Subcutaneous abdominal adipose tissue (tissue), 5 donors: ENCODE data around the gene GBA3.
A peak's percentile ranks its signal among the peaks of the same experiment; 100 is the strongest.

Experiments
- H3K27ac ChIP-seq: one replicate; pipeline ENCODE4 v1.7.0; 2013; ENCODE audit warnings: low read depth, mild to moderate bottlenecking, inconsistent platforms, low read length, moderate library complexity
- H3K27me3 ChIP-seq, 5 donors: one replicate each; pipeline ENCODE4 v1.7.0; 2013; ENCODE audit warnings: low read length in 5 of 5, inconsistent platforms in 1 of 5; ENCODE audit not compliant: control insufficient read depth in 5 of 5, insufficient read depth in 4 of 5
- H3K36me3 ChIP-seq, 5 donors: one replicate each; pipeline ENCODE4 v1.7.0; 2013; ENCODE audit warnings: low read length in 5 of 5; ENCODE audit not compliant: control insufficient read depth in 5 of 5, insufficient read depth in 5 of 5
- H3K4me1 ChIP-seq, 5 donors: one replicate each; pipeline ENCODE4 v1.7.0; 2013; ENCODE audit warnings: low read length in 5 of 5, mild to moderate bottlenecking in 3 of 5, moderate library complexity in 1 of 5; ENCODE audit not compliant: control insufficient read depth in 5 of 5, insufficient read depth in 5 of 5
- H3K4me3 ChIP-seq, 5 donors: one replicate each; pipeline ENCODE4 v1.7.0; 2013; ENCODE audit warnings: low read length in 5 of 5, low read depth in 1 of 5
- H3K9ac ChIP-seq, 5 donors: one replicate each; pipeline ENCODE4 v1.7.0; 2013; ENCODE audit warnings: low read length in 5 of 5, mild to moderate bottlenecking in 4 of 5, moderate library complexity in 3 of 5
- H3K9me3 ChIP-seq, 5 donors: one replicate each; pipeline ENCODE4 v1.7.0; 2013; ENCODE audit warnings: low read length in 5 of 5; ENCODE audit not compliant: control insufficient read depth in 5 of 5
- donor health status: healthy.
- donor health status: healthy.
- donor health status: healthy.
- donor health status: healthy.
- donor health status: healthy.

GBA3 gene

DNA sequence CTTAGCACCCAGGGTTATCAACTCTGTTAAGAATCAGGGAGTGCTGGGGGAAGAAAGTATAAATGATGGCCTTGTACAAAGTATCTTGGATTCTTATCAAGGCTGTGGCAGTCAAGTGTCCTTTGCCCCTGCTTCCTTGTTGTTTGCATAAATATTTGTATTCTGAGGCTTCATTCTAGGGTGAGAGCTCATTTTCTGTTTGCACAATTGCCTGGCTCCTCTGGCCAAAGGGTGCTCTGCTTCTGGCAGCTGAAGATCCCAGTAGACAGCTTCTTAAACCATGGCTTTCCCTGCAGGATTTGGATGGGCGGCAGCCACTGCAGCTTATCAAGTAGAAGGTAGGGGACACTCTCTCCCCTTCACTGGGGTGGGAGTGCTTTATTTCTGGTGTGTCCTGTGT lies at the start of gene GBA3:
Gene GBA3, plus strand, starts transcription at position 202 of the 400 bp plus-strand sequence.
- H3K4me3 ChIP-seq, result no peak within 1 kb of the TSS
- H3K4me1 ChIP-seq, result peaks cover 0 to 13% (median 0%) of the 10 kb centered on the region in 5 donors
- H3K9me3 ChIP-seq, result no peaks in the 10 kb centered on the region
- H3K27ac ChIP-seq, result no peak within 1 kb of the TSS
- no peaks in the 10 kb centered on the region for H3K36me3 ChIP-seq
- H3K27me3 ChIP-seq, result no peaks in the 10 kb centered on the region
- no peak within 1 kb of the TSS for H3K9ac ChIP-seq

GRCh38 chr4:22643952-22644351 lies 48.8 kb upstream of the GBA3 start:
- H3K27me3 ChIP-seq, result no peaks in the 10 kb centered on the region
- H3K36me3 ChIP-seq, result no peaks in the 10 kb centered on the region
- H3K4me3 ChIP-seq, result no peak overlapping the region
- peaks cover 0 to 9% (median 0%) of the 10 kb centered on the region in 5 donors for H3K9me3 ChIP-seq
- no peak overlapping the region for H3K9ac ChIP-seq
- H3K27ac ChIP-seq, result no peak overlapping the region
- no peaks in the 10 kb centered on the region for H3K4me1 ChIP-seq

DNA sequence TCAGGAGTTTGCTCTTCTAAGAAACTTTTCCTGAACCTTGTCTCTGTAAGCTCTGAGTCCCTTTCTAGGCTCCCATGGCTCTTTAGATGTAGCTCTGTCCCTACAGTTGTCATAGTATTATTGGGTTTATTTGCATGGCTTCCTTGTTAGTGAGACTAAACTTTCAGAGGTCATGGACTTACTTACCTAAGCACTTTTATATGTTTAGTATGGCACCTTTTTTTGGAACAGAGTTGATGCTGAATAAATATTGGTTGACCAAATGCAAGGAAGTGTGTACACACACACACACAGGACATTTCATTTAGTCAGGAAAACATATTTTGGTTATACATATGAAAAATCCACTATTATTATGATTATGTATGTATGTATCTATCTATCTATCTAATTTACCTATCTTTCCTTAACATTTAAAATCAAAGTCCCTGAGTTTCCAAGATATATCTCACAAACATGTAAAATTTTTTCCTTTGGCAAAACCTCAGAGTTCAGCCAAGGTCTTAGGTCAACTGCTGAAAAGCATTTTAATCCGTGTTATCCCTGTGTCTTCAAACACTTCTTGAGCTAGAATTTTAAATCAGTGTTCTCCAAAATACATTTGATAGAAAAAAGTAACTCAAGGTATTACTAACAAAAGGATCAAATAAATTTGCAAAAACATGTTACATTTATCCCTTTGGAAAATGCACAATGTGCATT lies 47.1 kb upstream of the GBA3 start:
- Histone ChIP-seq H3K9me3 (peaks cover 0 to 3% (median 0%) of the 10 kb centered on the region in 5 donors), H3K4me1 (no peaks in the 10 kb centered on the region), H3K9ac (no peak overlapping the region), H3K27ac (no peak overlapping the region), H3K4me3 (no peak overlapping the region), H3K27me3 (no peaks in the 10 kb centered on the region), H3K36me3 (no peaks in the 10 kb centered on the region)

DNA sequence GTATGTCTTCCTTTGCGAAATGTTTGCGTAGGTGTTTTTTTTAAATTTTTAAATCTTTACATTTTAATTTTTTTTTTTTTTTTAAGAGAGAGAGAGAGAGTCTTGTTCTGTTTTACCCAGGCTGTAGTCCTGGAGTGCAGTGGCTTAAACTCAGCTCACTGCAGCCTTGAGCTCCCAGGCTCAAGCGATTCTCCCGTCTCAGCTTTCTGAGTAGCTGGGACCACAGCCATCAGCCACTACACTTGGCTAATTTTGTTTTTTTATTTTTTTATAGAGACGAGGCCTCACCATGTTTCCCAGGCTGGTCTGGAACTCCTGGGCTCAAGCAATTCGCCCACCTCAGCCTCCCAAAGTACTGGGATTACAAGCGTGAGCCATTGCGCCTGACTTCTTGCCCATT lies 43.7 kb upstream of the GBA3 start:
- no peak overlapping the region for H3K9ac ChIP-seq
- H3K9me3 ChIP-seq, result no peaks in the 10 kb centered on the region
- H3K27me3 ChIP-seq, result no peaks in the 10 kb centered on the region
- H3K27ac ChIP-seq, result no peak overlapping the region
- H3K4me1 ChIP-seq, result no peaks in the 10 kb centered on the region
- H3K36me3 ChIP-seq, result no peaks in the 10 kb centered on the region
- no peak overlapping the region for H3K4me3 ChIP-seq

DNA sequence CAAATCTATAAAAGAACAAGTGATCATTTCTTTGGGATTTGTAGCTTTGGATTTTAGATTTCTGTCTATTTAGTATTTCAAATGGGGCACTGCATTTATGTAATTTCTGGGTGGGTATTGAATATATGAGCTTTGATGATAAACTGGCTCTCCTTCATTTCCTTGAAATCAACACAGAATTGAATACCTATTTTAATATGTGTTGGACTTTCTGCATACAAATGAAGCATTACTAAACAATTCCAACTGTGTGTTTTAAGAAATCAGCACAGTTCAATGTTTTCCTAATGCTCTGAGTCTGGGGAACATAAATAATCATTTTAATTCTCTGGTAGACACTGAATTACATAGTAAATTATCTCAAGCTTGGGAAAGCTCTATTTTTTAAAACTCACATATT lies 42.0 kb upstream of the GBA3 start:
- Histone ChIP-seq H3K27me3 (no peaks in the 10 kb centered on the region), H3K9ac (no peak overlapping the region), H3K9me3 (no peaks in the 10 kb centered on the region), H3K4me1 (no peaks in the 10 kb centered on the region), H3K36me3 (no peaks in the 10 kb centered on the region), H3K27ac (no peak overlapping the region), H3K4me3 (no peak overlapping the region)

GRCh38 chr4:22653752-22654151 lies 39.0 kb upstream of the GBA3 start:
- Histone ChIP-seq H3K9me3 (no peaks in the 10 kb centered on the region), H3K27ac (no peak overlapping the region), H3K27me3 (no peaks in the 10 kb centered on the region), H3K4me1 (no peaks in the 10 kb centered on the region), H3K36me3 (no peaks in the 10 kb centered on the region), H3K4me3 (no peak overlapping the region), H3K9ac (no peak overlapping the region)

- no peaks in the 10 kb centered on the region for H3K36me3 ChIP-seq
- H3K4me3 ChIP-seq, result no peak overlapping the region
- no peak overlapping the region for H3K27ac ChIP-seq
- H3K4me1 ChIP-seq, result no peaks in the 10 kb centered on the region
- H3K27me3 ChIP-seq, result no peaks in the 10 kb centered on the region
- no peak overlapping the region for H3K9ac ChIP-seq
- no peaks in the 10 kb centered on the region for H3K9me3 ChIP-seq
These were observed 31.3 kb upstream of the GBA3 start for GRCh38 chr4:22661443-22661842.

DNA sequence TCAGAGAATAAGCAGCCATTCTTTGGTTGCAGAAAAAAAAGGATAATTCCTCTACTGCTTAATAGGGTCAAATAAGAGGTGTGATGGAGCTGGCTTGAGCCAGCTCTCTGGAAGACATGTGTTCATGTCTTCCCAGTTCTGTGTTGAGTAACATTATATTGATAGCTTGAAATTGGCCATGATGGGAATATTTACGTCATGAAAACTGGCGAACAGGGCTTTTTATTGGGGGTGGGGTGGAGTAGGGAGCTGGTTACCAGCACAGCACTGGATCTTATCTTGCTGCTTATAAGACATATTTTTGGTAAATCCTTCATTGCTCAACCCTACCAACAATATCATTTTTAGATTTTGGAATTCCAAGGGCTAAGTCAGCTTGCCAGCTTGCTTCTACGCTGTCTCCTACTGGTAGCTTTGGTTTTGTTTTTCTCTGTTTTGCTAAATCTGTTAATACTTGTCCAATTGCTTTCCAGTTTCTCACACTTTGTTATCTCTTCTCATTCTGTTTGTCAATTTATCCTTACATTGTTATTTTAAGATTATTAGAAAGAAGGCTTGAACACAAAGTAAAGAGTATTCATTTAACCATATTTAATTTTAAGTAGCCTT lies 25.3 kb upstream of the GBA3 start:
- Histone ChIP-seq H3K9ac (no peak overlapping the region), H3K9me3 (no peaks in the 10 kb centered on the region), H3K36me3 (no peaks in the 10 kb centered on the region), H3K4me3 (peak overlapping the region in 3 of 5 donors; percentile 23 to 36 (median 35)), H3K4me1 (peaks cover 0 to 16% (median 6%) of the 10 kb centered on the region in 5 donors), H3K27ac (peak overlapping the region; percentile 33), H3K27me3 (no peaks in the 10 kb centered on the region)

DNA sequence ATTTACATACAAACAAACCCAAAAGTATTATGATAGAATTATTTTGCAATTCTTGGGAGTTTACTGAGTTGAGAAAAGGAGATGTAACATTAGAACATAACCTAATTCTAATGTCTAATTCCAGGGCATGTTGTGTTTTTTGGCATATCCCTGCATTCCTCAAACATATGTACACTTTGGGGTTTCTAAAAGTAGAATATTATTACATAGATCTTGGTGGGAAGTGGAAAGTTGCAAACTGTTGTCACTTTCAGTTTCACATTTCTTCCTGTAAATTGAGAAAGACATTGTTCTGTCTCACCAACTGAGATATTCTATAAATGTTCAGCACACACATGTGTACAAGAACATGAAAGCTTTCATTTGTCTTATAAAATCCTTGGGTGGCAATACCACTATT lies 24.4 kb upstream of the GBA3 start:
- Histone ChIP-seq H3K9ac (peak overlapping the region in 1 of 5 donors; percentile 13), H3K4me3 (no peak overlapping the region), H3K36me3 (no peaks in the 10 kb centered on the region), H3K9me3 (no peaks in the 10 kb centered on the region), H3K27ac (no peak overlapping the region), H3K4me1 (peaks cover 0 to 16% (median 6%) of the 10 kb centered on the region in 5 donors), H3K27me3 (no peaks in the 10 kb centered on the region)

- no peaks in the 10 kb centered on the region for H3K36me3 ChIP-seq
- H3K9me3 ChIP-seq, result no peaks in the 10 kb centered on the region
- no peak overlapping the region for H3K4me3 ChIP-seq
- H3K9ac ChIP-seq, result no peak overlapping the region
- peaks cover 0 to 16% (median 6%) of the 10 kb centered on the region in 5 donors for H3K4me1 ChIP-seq
- H3K27me3 ChIP-seq, result no peaks in the 10 kb centered on the region
- no peak overlapping the region for H3K27ac ChIP-seq
These were observed 24.0 kb upstream of the GBA3 start for GRCh38 chr4:22668702-22669101.
